GM13977 (cell line): Measurements from ENCODE around the gene PACS1.

Experiments used
- DNase-seq: peaks from one replicate; pipeline ENCODE4 v3.0.0; 2012; ENCODE audit warnings: low spot score
- CTCF ChIP-seq: IDR thresholded peaks from 2 replicates; pipeline ENCODE4 v1.5.1; 2012; ENCODE audit warnings: mild to moderate bottlenecking, control low read depth; ENCODE audit not compliant: insufficient read depth; ENCODE audit errors: extremely low read depth, missing control alignments
- in situ Hi-C: fragments of 300-500 bp; cut with MboI; formaldehyde crosslinking; loops from one replicate; pipeline ENCODE4 v1.12.0; 2022; ENCODE audit warnings: low sequenced_read_pairs, low pct_unique_long_range_greater_than_20kb, mixed read lengths, inconsistent platforms; ENCODE audit not compliant: unreplicated experiment

PACS1 gene

GRCh38 chr11:66126808-66127555, 56.9 kb downstream of the PACS1 start:
- DNase-seq: no peak
- TF ChIP-seq CTCF: no peak
- in situ Hi-C loops: no loop called here

- in situ Hi-C loops: no loop called here
Measured at GRCh38 chr11:66130978-66131377, 60.9 kb downstream of the PACS1 start.

GRCh38 chr11:66131937-66132632, 62.0 kb downstream of the PACS1 start:
- no peak for DNase-seq
- no peak for TF ChIP-seq CTCF
- in situ Hi-C loops: no loop called here

More at GRCh38 chr11:66130978-66131377, 60.9 kb downstream of the PACS1 start:
- no peak for DNase-seq
- no peak for TF ChIP-seq CTCF

GRCh38 chr11:66133216-66133775, 63.2 kb downstream of the PACS1 start:
- no peak for TF ChIP-seq CTCF
- no peak for DNase-seq
- in situ Hi-C loops: no loop called here

- DNase-seq: no peak
- TF ChIP-seq CTCF: no peak
- in situ Hi-C loops: no loop called here
Measured at GRCh38 chr11:66136752-66137123, 66.7 kb downstream of the PACS1 start.

- no peak for TF ChIP-seq CTCF
- in situ Hi-C loops: no loop called here
- DNase-seq: no peak
Measured at GRCh38 chr11:66139817-66140404, 69.8 kb downstream of the PACS1 start.
